ENCODE measurements around the gene FNDC3B. TPM values are rescaled to one million over a fixed set of nuclear protein-coding genes. Genes with fewer than 3 reads are reported as not detected.

The FNDC3B gene
- total RNA-seq, 1 experiment from 2014 or later, result 173 TPM

DNA sequence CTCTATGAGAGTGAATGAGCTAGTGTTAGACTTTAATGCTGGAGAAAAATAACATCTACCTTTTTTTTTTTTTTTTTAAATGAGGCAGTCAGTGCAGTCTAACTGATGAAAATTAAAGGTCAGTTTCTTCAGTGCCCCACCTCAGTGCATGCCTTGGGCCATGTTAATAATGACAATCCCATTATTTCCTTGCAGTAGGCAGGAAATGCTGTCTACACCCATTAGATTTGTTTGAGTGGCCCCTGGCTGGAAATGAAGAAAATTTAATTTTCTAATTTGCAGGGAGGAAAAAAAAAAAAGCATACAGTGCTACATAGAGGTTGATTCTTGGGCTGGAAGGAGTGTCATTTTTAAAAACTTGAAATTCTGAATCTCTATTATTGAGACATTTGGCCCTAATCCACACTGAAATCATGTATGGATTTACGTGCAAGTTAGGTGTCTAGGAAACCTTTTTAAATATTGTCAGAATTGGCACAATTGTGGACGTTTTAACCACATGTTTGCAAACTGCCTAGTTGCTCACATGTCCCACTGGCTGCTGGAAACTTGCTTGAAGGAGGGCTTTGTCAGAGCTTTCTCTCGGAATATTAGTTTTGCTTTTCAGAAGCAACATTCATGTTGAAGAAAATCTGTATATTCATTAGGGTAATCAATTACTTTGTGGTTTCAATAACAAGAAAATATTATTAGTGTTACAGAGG is 18.4 kb downstream of the FNDC3B start:
- Histone ChIP-seq H3K4me3 (ENCODE audit: low read depth in 2 of 2, low read length in 2 of 2) (no peak overlapping the region), H3K9me3 (ENCODE audit: control insufficient read depth, insufficient read depth, low read depth, low read length) (no peaks in the 10 kb centered on the region), H3K27me3 (ENCODE audit: control insufficient read depth, insufficient read depth, low read length) (no peaks in the 10 kb centered on the region), H3K36me3 (ENCODE audit: control insufficient read depth, insufficient read depth, low read length) (peaks cover 2% of the 10 kb centered on the region; the same call in 1 of the 2 replicates), H3K4me1 (ENCODE audit: control insufficient read depth, insufficient read depth, low read length) (peaks cover 74% of the 10 kb centered on the region), H3K27ac (ENCODE audit: low read length) (peak overlapping the region; percentile 10; the same call in 1 of the 2 replicates)
- CTCF ChIA-PET, result no interaction called here
- ATAC-seq (no peak), DNase-seq (ENCODE audit: low read depth, low spot score) (no peak)
- intact Hi-C loops (cut with micrococcal nuclease; ENCODE audit: unreplicated experiment) (no loop called here), in situ Hi-C loops (cut with HindIII; ENCODE audit: low pct_unique_long_range_greater_than_20kb, low sequenced_read_pairs) (no loop called here)
- TF ChIP-seq CTCF (IDR thresholded peaks at IDR 0.05) (no peak), TCF7L2 (IDR thresholded peaks at IDR 0.05; ENCODE audit: low read depth, low read length) (no peak), SIN3A (IDR thresholded peaks at IDR 0.05; ENCODE audit: borderline replicate concordance, insufficient read depth, low read depth, low read length) (no peak), POLR2AphosphoS5 (IDR thresholded peaks at IDR 0.05; ENCODE audit: low read depth, low read length) (no peak), REST (IDR thresholded peaks at IDR 0.05; ENCODE audit: insufficient read depth in 1 of 2, low read depth in 2 of 2, low read length in 1 of 2) (no peak)
- BruUV-seq (replicated peaks), result no TSS peak
- POLR2A ChIA-PET, result no interaction called here

DNA sequence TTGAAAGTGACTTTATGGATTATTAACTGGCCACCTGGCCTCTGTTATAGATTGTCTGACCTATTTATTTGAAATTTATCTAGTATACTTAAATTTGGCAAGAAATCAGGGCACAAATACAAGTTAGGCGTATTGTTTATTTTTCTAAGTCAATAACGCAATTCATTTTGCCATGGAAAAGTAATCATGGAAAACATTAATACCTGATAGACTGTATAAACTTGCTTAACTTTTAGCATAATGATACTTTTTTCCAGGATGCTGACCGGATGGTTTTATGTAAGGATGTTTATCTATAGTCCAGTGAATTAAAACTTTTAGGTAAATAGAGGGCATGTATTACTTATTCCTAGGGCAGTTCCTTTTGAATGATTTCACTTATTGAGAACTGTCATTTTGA is 20.2 kb downstream of the FNDC3B start:
- ChIA-PET POLR2A (no interaction called here), CTCF (no interaction called here)
- H3K36me3 ChIP-seq (ENCODE audit: control insufficient read depth, insufficient read depth, low read length), result peaks cover 2% of the 10 kb centered on the region; the same call in 1 of the 2 replicates
- intact Hi-C loops (cut with micrococcal nuclease; ENCODE audit: unreplicated experiment), result no loop called here
- H3K9me3 ChIP-seq (ENCODE audit: control insufficient read depth, insufficient read depth, low read depth, low read length), result no peaks in the 10 kb centered on the region
- in situ Hi-C loops (cut with HindIII; ENCODE audit: low pct_unique_long_range_greater_than_20kb, low sequenced_read_pairs), result no loop called here
- no peaks in the 10 kb centered on the region for H3K27me3 ChIP-seq (ENCODE audit: control insufficient read depth, insufficient read depth, low read length)
- peaks cover 61% of the 10 kb centered on the region for H3K4me1 ChIP-seq (ENCODE audit: control insufficient read depth, insufficient read depth, low read length)
- no TSS peak for BruUV-seq (replicated peaks)
- no peak overlapping the region for H3K27ac ChIP-seq (ENCODE audit: low read length)
- ATAC-seq, result no peak
- no peak overlapping the region for H3K4me3 ChIP-seq (ENCODE audit: low read depth in 2 of 2, low read length in 2 of 2)
- DNase-seq (ENCODE audit: low read depth, low spot score), result no peak
- TF ChIP-seq REST (IDR thresholded peaks at IDR 0.05; ENCODE audit: insufficient read depth in 1 of 2, low read depth in 2 of 2, low read length in 1 of 2) (no peak), SIN3A (IDR thresholded peaks at IDR 0.05; ENCODE audit: borderline replicate concordance, insufficient read depth, low read depth, low read length) (no peak), POLR2AphosphoS5 (IDR thresholded peaks at IDR 0.05; ENCODE audit: low read depth, low read length) (no peak), TCF7L2 (IDR thresholded peaks at IDR 0.05; ENCODE audit: low read depth, low read length) (no peak), CTCF (IDR thresholded peaks at IDR 0.05) (no peak)
